IPS-18a (cell line): Measurements from ENCODE around the gene MAP2K5.

Experiments used
- H3K27ac ChIP-seq: one replicate; pipeline ENCODE4 v1.5.1; 2013; ENCODE audit warnings: low read length
- H3K27me3 ChIP-seq: one replicate; pipeline ENCODE4 v1.6.1; 2013; ENCODE audit warnings: mild to moderate bottlenecking, low read length; ENCODE audit not compliant: control insufficient read depth, insufficient read depth
- H3K36me3 ChIP-seq: one replicate; pipeline ENCODE4 v1.6.1; 2013; ENCODE audit warnings: low read depth, low read length; ENCODE audit not compliant: control insufficient read depth
- H3K4me1 ChIP-seq: one replicate; pipeline ENCODE4 v1.6.1; 2013; ENCODE audit warnings: low read depth, low read length; ENCODE audit not compliant: control insufficient read depth
- H3K4me3 ChIP-seq: one replicate; pipeline ENCODE4 v1.5.1; 2013; ENCODE audit warnings: low read length
- H3K9ac ChIP-seq: one replicate; pipeline ENCODE4 v1.6.1; 2013; ENCODE audit warnings: mild to moderate bottlenecking, low read length, moderate library complexity
- H3K9me3 ChIP-seq: one replicate; pipeline ENCODE4 v1.6.1; 2013; ENCODE audit warnings: low read depth, low read length; ENCODE audit not compliant: control insufficient read depth

MAP2K5 gene

GRCh38 chr15:67770358-67770628 lies 227.8 kb downstream of the MAP2K5 start:
- Histone ChIP-seq H3K27me3 (no peaks in the 10 kb centered on the region), H3K4me3 (no peak overlapping the region), H3K9ac (no peak overlapping the region), H3K4me1 (peaks cover 32% of the 10 kb centered on the region), H3K9me3 (no peaks in the 10 kb centered on the region), H3K27ac (no peak overlapping the region), H3K36me3 (no peaks in the 10 kb centered on the region)

GRCh38 chr15:67771189-67771800 lies 228.8 kb downstream of the MAP2K5 start:
- H3K36me3 ChIP-seq = no peaks in the 10 kb centered on the region

GRCh38 chr15:67774626-67775025 lies 232.1 kb downstream of the MAP2K5 start:
- no peak overlapping the region for H3K27ac ChIP-seq
- no peak overlapping the region for H3K9ac ChIP-seq
- H3K36me3 ChIP-seq = no peaks in the 10 kb centered on the region
- H3K4me1 ChIP-seq = peaks cover 19% of the 10 kb centered on the region
- H3K9me3 ChIP-seq = no peaks in the 10 kb centered on the region
- no peak overlapping the region for H3K4me3 ChIP-seq
- no peaks in the 10 kb centered on the region for H3K27me3 ChIP-seq

More at GRCh38 chr15:67771189-67771800, 228.8 kb downstream of the MAP2K5 start:
- H3K27me3 ChIP-seq = no peaks in the 10 kb centered on the region
- peaks cover 26% of the 10 kb centered on the region for H3K4me1 ChIP-seq
- no peak overlapping the region for H3K9ac ChIP-seq
- H3K9me3 ChIP-seq = no peaks in the 10 kb centered on the region
- H3K27ac ChIP-seq = no peak overlapping the region
- H3K4me3 ChIP-seq = no peak overlapping the region

GRCh38 chr15:67775250-67775649 lies 232.7 kb downstream of the MAP2K5 start:
- H3K27ac ChIP-seq = no peak overlapping the region
- H3K27me3 ChIP-seq = no peaks in the 10 kb centered on the region
- no peaks in the 10 kb centered on the region for H3K9me3 ChIP-seq
- peaks cover 16% of the 10 kb centered on the region for H3K4me1 ChIP-seq
- no peak overlapping the region for H3K9ac ChIP-seq
- H3K4me3 ChIP-seq = no peak overlapping the region
- no peaks in the 10 kb centered on the region for H3K36me3 ChIP-seq

- no peaks in the 10 kb centered on the region for H3K9me3 ChIP-seq
- H3K27me3 ChIP-seq = no peaks in the 10 kb centered on the region
- H3K4me3 ChIP-seq = no peak overlapping the region
- no peak overlapping the region for H3K9ac ChIP-seq
- H3K36me3 ChIP-seq = no peaks in the 10 kb centered on the region
- H3K4me1 ChIP-seq = peaks cover 11% of the 10 kb centered on the region
- H3K27ac ChIP-seq = no peak overlapping the region
Observed at GRCh38 chr15:67775998-67776397, 233.5 kb downstream of the MAP2K5 start.

GRCh38 chr15:67776600-67776999 lies 234.1 kb downstream of the MAP2K5 start:
- Histone ChIP-seq H3K27ac (no peak overlapping the region), H3K36me3 (no peaks in the 10 kb centered on the region), H3K4me3 (no peak overlapping the region), H3K27me3 (no peaks in the 10 kb centered on the region), H3K4me1 (peaks cover 10% of the 10 kb centered on the region), H3K9ac (no peak overlapping the region), H3K9me3 (no peaks in the 10 kb centered on the region)

GRCh38 chr15:67777071-67777470 lies 234.6 kb downstream of the MAP2K5 start:
- Histone ChIP-seq H3K9me3 (no peaks in the 10 kb centered on the region), H3K9ac (no peak overlapping the region), H3K4me1 (peaks cover 15% of the 10 kb centered on the region), H3K36me3 (no peaks in the 10 kb centered on the region), H3K27ac (no peak overlapping the region), H3K4me3 (no peak overlapping the region), H3K27me3 (no peaks in the 10 kb centered on the region)

- Histone ChIP-seq H3K9ac (no peak overlapping the region), H3K36me3 (no peaks in the 10 kb centered on the region), H3K4me3 (no peak overlapping the region), H3K27ac (no peak overlapping the region), H3K27me3 (no peaks in the 10 kb centered on the region), H3K9me3 (no peaks in the 10 kb centered on the region), H3K4me1 (peaks cover 22% of the 10 kb centered on the region)
Observed at GRCh38 chr15:67777773-67778172, 235.3 kb downstream of the MAP2K5 start.

GRCh38 chr15:67778968-67779548 lies 236.6 kb downstream of the MAP2K5 start:
- Histone ChIP-seq H3K4me1 (peaks cover 29% of the 10 kb centered on the region), H3K9ac (no peak overlapping the region)

GRCh38 chr15:67779549-67780111 lies 237.1 kb downstream of the MAP2K5 start:
- H3K4me3 ChIP-seq = no peak overlapping the region
- no peak overlapping the region for H3K27ac ChIP-seq
- peaks cover 29% of the 10 kb centered on the region for H3K4me1 ChIP-seq
- H3K36me3 ChIP-seq = no peaks in the 10 kb centered on the region
- no peak overlapping the region for H3K9ac ChIP-seq
- no peaks in the 10 kb centered on the region for H3K27me3 ChIP-seq
- H3K9me3 ChIP-seq = no peaks in the 10 kb centered on the region

More at GRCh38 chr15:67778968-67779548, 236.6 kb downstream of the MAP2K5 start:
- Histone ChIP-seq H3K4me3 (no peak overlapping the region), H3K27ac (no peak overlapping the region), H3K9me3 (no peaks in the 10 kb centered on the region), H3K36me3 (no peaks in the 10 kb centered on the region), H3K27me3 (no peaks in the 10 kb centered on the region)

GRCh38 chr15:67781061-67781460 lies 238.6 kb downstream of the MAP2K5 start:
- Histone ChIP-seq H3K9ac (no peak overlapping the region), H3K4me1 (peaks cover 29% of the 10 kb centered on the region), H3K9me3 (no peaks in the 10 kb centered on the region), H3K4me3 (no peak overlapping the region), H3K27ac (no peak overlapping the region), H3K27me3 (no peaks in the 10 kb centered on the region), H3K36me3 (no peaks in the 10 kb centered on the region)
